Loucy (cell line): ENCODE data around the gene SAXO2.
"Not testable (repeated sequence)": the region's sequence is repeated elsewhere in the genome, so short reads cannot be mapped to it uniquely, and the experiment has no call there.

Experiments
- CTCF ChIP-seq: fragments of 200-600 bp; sonication (generic); conservative IDR thresholded peaks from 2 replicates; pipeline ENCODE4 v1.5.1; 2014; ENCODE audit warnings: mild to moderate bottlenecking, antibody characterized with exemption, low read length
- EZH2phosphoT487 ChIP-seq: fragments of 200-600 bp; IDR thresholded peaks from 2 replicates; pipeline ENCODE4 v1.6.1; 2018; ENCODE audit warnings: antibody characterized with exemption, mild to moderate bottlenecking, moderate library complexity, borderline replicate concordance

GRCh38 chr15:82248261-82248660 is 14.4 kb upstream of the SAXO2 start:
- TF ChIP-seq CTCF, EZH2phosphoT487: not testable (repeated sequence)
